HG02884 (cell line): ENCODE data around the gene DNAH9.

Source experiments
- ATAC-seq: cut with Tn5 transposase; IDR thresholded peaks from one replicate; pipeline ENCODE4 v1.9.1; 2021; ENCODE audit warnings: mild to moderate bottlenecking, moderate library complexity; ENCODE audit not compliant: unreplicated experiment

The DNAH9 gene

GRCh38 chr17:11651089-11651488 lies 52.8 kb downstream of the DNAH9 start:
- no peak for ATAC-seq

DNA sequence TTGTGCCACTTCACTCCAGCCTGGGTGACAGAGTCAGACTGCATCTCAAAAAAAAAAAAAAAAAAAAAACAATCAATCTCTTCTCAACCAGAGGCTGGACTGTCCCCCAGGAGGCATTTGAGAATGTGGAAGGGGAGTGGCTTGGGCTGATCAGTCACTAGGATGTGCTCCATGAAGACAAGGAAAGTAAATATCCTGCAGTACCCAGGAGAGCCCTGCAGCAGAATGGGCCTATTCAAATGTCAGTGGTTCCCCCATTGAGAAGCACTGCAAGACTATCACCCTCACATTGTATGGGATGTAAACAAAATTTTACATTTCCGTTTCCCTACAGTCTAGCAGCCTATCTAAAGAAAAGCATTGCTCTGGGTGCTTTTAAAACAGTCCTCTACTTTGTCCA lies 70.3 kb downstream of the DNAH9 start:
- no peak for ATAC-seq

DNA sequence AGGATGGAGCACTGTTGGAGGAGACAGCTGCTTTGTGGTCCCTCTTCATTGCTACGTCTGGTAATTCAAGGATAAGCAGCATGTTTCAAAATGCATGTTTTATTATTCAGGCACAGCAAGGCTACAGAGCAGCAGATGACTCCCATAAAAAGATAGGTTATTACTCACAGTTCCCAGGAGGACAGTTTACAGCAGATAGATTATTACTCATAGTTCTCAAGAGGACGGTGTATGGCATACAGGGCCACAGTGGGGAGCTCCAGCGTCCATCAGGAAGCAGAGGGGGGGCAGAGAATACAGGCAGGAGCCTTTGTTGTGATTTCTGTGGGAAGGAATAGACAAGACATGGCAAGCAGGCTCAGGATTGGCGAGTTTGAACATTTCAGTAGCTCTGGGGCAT lies 72.9 kb downstream of the DNAH9 start:
- no peak for ATAC-seq

DNA sequence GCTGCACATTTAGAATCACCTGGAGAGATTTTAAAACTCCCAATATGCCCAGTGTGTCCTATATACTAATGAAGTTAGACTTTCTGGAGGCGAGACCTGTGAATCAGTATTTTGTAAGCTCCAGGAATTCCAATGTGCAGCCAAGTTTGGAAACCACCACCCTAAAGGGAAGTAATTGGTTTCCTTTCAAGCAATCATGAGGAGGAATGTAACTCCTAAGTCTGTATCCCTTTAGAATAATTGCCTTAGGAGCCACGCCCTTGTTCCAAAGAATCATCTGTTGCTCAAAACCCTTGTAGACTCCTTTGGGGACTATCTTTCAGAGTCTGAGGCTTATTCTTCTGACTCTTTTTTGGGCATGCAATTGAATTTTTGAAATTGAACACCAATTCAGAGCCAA lies 84.4 kb downstream of the DNAH9 start:
- ATAC-seq, result no peak

DNA sequence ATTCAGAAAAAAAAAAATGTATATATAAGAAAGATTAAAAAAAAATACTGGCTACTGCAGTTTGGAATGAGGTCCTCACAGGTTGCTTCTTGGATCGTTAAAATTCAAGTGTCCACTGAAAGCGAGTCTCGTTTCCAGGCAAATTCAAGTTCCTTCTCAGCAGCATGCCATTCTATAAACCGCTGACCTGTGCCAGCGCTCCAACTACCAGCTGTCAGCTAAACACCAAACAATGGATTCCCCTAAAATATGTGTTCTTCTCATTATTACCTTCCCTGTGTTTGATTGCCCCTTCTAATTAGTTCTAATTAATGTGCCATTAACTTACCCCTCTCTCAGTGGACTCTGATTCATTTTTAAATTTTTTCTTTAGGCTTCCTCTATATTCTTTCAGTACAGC lies 92.4 kb downstream of the DNAH9 start:
- ATAC-seq, result no peak

DNA sequence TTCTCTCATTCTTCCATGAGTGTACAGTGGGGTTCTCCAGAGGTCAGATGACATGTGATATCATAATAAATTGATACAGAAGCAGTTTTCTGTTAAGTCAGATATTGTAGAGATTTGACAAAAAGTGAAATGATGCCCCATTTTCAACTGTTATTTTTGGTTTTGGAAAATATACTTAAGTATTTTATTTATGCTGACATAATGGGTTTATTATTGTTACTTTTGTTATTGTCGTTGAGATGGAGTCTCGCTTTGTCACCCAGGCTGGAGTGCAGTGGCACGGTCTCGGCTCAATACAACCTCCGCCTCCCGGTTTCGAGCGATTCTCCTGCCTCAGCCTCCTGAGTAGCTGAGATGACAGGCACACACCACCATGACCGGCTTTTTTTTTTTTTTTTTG lies 94.4 kb downstream of the DNAH9 start:
- ATAC-seq, result no peak

DNA sequence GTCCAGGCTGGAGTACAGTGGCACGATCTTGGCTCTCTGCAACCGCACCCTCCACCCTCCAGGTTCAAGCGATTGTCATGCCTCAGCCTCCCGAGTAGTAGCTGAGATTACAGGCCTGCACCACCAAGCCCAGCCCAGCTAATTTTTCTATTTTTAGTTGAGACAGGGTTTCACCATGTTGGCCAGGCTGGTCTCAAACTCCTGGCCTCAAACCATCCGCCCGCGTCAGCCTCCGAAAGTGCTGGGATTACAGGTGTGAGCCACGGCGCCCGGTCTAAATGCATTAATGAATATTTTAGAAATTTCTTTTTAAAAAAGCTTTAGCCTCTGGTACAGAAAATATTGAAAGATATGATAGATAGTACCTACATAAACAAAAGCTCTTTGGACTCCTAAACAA lies 95.0 kb downstream of the DNAH9 start:
- no peak for ATAC-seq

DNA sequence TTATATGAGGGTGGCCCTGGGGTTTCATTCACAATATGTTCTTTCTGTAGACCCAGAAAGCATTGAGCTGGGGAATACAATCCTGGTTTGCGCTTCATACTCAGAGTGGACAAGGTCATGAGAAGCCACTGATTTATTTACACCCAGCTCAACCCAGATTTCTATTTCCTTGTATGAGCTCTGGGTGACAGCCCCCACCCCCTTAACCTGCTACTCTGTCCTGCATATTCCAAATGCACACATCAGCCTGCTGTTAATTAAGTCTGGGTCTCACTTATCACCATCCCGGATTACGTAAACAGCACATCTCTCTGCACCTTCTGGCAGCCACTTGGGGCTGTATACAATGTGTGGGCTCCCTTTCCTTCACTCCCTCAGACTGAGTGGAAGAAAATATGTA lies 102.4 kb downstream of the DNAH9 start:
- no peak for ATAC-seq

GRCh38 chr17:11701911-11702310 lies 103.6 kb downstream of the DNAH9 start:
- no peak for ATAC-seq

GRCh38 chr17:11704041-11704440 lies 105.8 kb downstream of the DNAH9 start:
- no peak for ATAC-seq

DNA sequence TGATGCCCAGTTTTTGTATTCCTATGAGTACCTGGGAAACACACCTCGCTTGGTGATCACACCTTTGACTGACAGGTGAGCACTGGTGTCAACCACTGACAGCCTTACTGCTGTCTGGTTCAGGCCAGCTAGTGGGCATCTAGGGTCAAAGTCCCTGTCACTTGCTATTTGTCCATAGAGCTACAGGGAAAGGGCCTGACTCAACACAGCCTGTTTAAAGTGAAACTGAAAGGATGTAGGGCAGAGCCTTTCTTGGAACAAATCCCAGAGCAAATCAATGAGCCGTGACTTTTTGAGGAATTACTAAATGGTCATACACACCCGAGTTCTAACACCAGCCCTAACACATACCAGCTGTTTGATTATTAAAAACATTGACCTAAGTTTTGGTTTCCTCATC lies 106.8 kb downstream of the DNAH9 start:
- no peak for ATAC-seq

DNA sequence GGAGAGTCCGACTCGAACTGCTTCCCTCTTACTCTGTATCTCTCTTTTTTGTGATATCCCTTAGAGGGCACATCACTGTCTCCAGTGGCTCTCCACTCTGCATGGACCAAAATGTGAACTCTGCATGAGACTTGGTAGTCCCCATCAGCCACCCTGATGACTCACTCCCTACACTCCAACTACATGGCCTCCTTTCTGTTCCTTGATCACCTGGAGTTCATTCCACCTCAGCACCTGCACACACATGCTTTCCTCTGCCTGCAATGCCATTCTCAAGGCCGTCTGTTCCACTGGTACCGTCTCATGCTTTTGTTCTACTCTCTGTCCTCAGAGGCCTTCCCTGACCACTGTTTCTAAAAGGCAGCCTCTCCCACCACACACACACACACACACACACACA lies 109.3 kb downstream of the DNAH9 start:
- no peak for ATAC-seq

- ATAC-seq, result no peak
Measured at GRCh38 chr17:11712456-11712855, 114.2 kb downstream of the DNAH9 start.

DNA sequence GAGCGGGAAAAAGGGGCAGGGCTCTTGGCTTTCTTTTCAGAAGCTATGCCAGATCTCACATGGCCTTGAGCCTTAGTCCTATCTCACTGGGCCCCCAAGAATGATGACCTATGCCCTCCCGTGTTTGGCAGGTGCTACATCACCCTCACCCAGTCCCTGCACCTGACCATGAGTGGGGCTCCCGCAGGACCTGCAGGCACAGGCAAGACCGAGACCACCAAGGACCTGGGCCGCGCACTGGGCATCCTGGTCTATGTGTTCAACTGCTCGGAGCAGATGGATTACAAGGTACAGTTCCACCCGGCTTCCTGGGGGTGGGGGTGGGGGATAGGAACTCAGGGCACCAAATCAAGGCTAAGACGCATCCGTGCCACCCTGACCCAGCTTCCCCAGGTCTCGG lies 120.9 kb downstream of the DNAH9 start:
- no peak for ATAC-seq

GRCh38 chr17:11719856-11720255 lies 121.6 kb downstream of the DNAH9 start:
- ATAC-seq, result no peak

- no peak for ATAC-seq
Measured at GRCh38 chr17:11720816-11721215, 122.5 kb downstream of the DNAH9 start.

DNA sequence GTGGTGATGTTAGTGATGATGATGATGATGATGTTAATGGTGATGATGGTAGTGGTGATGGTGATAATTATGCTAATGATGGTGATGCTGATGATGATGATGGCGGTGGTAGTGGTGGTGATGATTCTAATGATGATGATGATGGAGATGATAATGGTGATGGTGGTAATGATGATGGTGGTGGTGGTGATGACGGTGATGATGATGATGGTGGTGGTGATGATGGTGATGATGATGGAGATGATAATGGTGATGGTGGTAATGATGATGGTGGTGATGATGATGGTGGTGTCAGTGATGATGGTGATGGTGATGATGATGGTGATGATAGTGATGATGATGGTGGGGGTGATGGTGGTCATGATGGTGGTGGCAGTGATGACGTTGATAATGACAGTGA lies 132.5 kb downstream of the DNAH9 start:
- ATAC-seq, result no peak

- no peak for ATAC-seq
Measured at GRCh38 chr17:11736613-11737312, 138.5 kb downstream of the DNAH9 start.

DNA sequence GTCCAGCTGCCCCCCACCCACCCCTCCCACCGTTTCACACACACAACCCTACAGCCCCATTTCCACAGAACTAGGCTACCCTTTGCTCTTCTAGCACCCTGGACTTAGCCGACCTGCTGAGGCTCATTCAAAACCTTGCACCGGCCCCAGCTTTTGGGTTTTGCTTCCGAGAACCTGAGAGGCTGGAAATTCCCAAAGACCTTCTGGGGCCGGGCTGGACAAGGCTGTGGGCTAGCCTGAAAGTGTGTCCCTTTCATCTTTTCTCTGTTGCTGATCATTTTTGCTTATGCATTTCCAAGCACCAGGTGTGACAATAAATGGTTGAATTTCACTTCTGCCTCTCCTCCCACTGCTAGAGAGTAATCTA lies 139.0 kb downstream of the DNAH9 start:
- no peak for ATAC-seq

DNA sequence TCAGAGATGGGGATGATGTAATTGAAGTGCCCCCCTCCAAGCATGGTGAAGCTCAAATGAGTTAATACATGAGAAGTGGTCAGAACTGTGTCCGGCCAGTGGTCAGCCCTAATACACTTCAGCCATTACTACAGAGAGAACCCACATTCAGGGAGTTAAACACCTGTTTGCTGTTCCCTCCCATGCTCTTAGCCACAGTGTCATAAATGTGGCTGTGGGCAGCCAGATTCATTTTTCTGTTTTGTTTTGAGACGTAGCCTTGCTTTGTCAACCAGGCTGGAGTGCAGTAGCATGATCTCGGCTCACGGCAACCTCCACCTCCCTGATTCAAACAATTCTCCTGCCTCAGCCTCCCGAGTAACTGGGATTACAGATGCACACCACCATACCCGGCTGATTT lies 139.9 kb downstream of the DNAH9 start:
- ATAC-seq, result no peak

GRCh38 chr17:11739351-11739750 lies 141.1 kb downstream of the DNAH9 start:
- ATAC-seq, result no peak

- ATAC-seq, result no peak
Measured at GRCh38 chr17:11739848-11740247, 141.6 kb downstream of the DNAH9 start.

GRCh38 chr17:11742886-11743285 lies 144.6 kb downstream of the DNAH9 start:
- ATAC-seq, result no peak
